Mesenteric fat pad (tissue), 1 donor: ENCODE data around the gene RNASE3. TPM values are rescaled to one million over a fixed set of nuclear protein-coding genes. Genes with fewer than 3 reads are reported as not detected.
"Not testable (repeated sequence)": the region's sequence is repeated elsewhere in the genome, so short reads cannot be mapped to it uniquely, and the experiment has no call there.

ENCODE experiments used
- DNase-seq: peaks from one replicate; pipeline ENCODE4 v3.0.0-alpha.2; 2020; ENCODE audit warnings: low spot score
- long read RNA-seq: library from polyadenylated mRNA; unstranded; transcript quantifications from one replicate; pipeline ENCODE4 v2.0.0, GENCODE V29; 2020
- total RNA-seq: library from RNA; stranded (reverse); fragmentation: NEBNext Ultra II Directional; extraction: Animal tissue kit (Norgen Biotek cat#: 25700); gene quantifications from one replicate; pipeline ENCODE4 v1.2.1, GENCODE V29; 2021
- donor health status: DM: yes; HTN: yes; CAD: no.

The RNASE3 gene
- total RNA-seq = 0.80 TPM
- long read RNA-seq = 0 reads

GRCh38 chr14:20891126-20891825 is at the start of gene RNASE3:
Gene RNASE3, plus strand, starts transcription at chr14:20891385. Its CDS starts 302 bp downstream, at chr14:20891687.
- DNase-seq = not testable (repeated sequence)

GRCh38 chr14:20846560-20846959 is 44.6 kb upstream of the RNASE3 start:
- no peak for DNase-seq

GRCh38 chr14:20848316-20848954 is 42.8 kb upstream of the RNASE3 start:
- no peak for DNase-seq

- no peak for DNase-seq
These were observed 42.1 kb upstream of the RNASE3 start for GRCh38 chr14:20848955-20849570.

GRCh38 chr14:20853042-20853441 is 38.1 kb upstream of the RNASE3 start:
- DNase-seq = no peak

GRCh38 chr14:20855652-20856291 is 35.4 kb upstream of the RNASE3 start:
- DNase-seq = no peak

GRCh38 chr14:20857207-20857606 is 34.0 kb upstream of the RNASE3 start:
- no peak for DNase-seq

GRCh38 chr14:20857630-20858261 is 33.4 kb upstream of the RNASE3 start:
- no peak for DNase-seq

- no peak for DNase-seq
These were observed 25.0 kb upstream of the RNASE3 start for GRCh38 chr14:20866194-20866593.

GRCh38 chr14:20866963-20867362 is 24.2 kb upstream of the RNASE3 start:
- no peak for DNase-seq

GRCh38 chr14:20873370-20874177 is 17.6 kb upstream of the RNASE3 start:
- peak; percentile 93 for DNase-seq

- no peak for DNase-seq
These were observed 14.2 kb upstream of the RNASE3 start for GRCh38 chr14:20877016-20877415.

GRCh38 chr14:20878695-20879094 is 12.5 kb upstream of the RNASE3 start:
- no peak for DNase-seq

- DNase-seq = not testable (repeated sequence)
These were observed 10.0 kb upstream of the RNASE3 start for GRCh38 chr14:20881229-20881628.

- not testable (repeated sequence) for DNase-seq
These were observed 8.4 kb upstream of the RNASE3 start for GRCh38 chr14:20882787-20883186.

GRCh38 chr14:20888411-20888810 is 2.8 kb upstream of the RNASE3 start:
- not testable (repeated sequence) for DNase-seq

- DNase-seq = not testable (repeated sequence)
These were observed 4.1 kb downstream of the RNASE3 start for GRCh38 chr14:20895322-20895721.

- DNase-seq = no peak
These were observed 13.3 kb downstream of the RNASE3 start for GRCh38 chr14:20904393-20905029.

- DNase-seq = no peak
These were observed 14.5 kb downstream of the RNASE3 start for GRCh38 chr14:20905676-20906075.

- no peak for DNase-seq
These were observed 16.0 kb downstream of the RNASE3 start for GRCh38 chr14:20907214-20907613.
